Tibial nerve (tissue), 4 donors: Measurements from ENCODE around the gene MS4A18.

Source experiments
- CTCF ChIP-seq, 5 experiments: fragments of 200-600 bp in 3 of 5; fragments of 450-650 bp in 2 of 5; sonication (generic) in 3 of 5; IDR thresholded peaks; one replicate each; pipeline ENCODE4 v1.5.1; 2016 to 2019; ENCODE audit warnings: antibody characterized with exemption in 5 of 5, mild to moderate bottlenecking in 3 of 5, moderate library complexity in 2 of 5
- EP300 ChIP-seq, 2 donors: sonication (generic); formaldehyde crosslinking; IDR thresholded peaks; one replicate each; pipeline ENCODE4 v1.6.1; 2017; ENCODE audit warnings: antibody characterized with exemption in 2 of 2, mild to moderate bottlenecking in 1 of 2
- POLR2A ChIP-seq, 2 donors: fragments of 450-650 bp; IDR thresholded peaks; one replicate each; pipeline ENCODE4 v1.6.1; 2017; ENCODE audit warnings: antibody characterized with exemption in 2 of 2, mild to moderate bottlenecking in 2 of 2, moderate library complexity in 2 of 2

- TF ChIP-seq CTCF (IDR thresholded peaks at IDR 0.05): no peak
- TF ChIP-seq POLR2A (IDR thresholded peaks at IDR 0.05): no peak
- no peak for TF ChIP-seq EP300 (IDR thresholded peaks at IDR 0.05)
These were observed 32.9 kb upstream of the MS4A18 start for GRCh38 chr11:60691661-60692060.
